ENCODE measurements around the gene HNF4A. TPM values are rescaled to one million over a fixed set of nuclear protein-coding genes. Genes with fewer than 3 reads are reported as not detected.

Gene HNF4A
- total and polyA plus RNA-seq, 2 of the 13 experiments (the other 11 are each of a cell fraction or from before 2014, with no cell fraction given): 80.9 to 169 TPM

GRCh38 chr20:44442298-44443070, 87.0 kb downstream of the HNF4A start (continued):
- TF ChIP-seq ATF7-NPFF (CRISPR knock-in tag; IDR thresholded peaks at IDR 0.05; ENCODE audit: low read depth) (0 out of 2 replicates have a peak, but pooled peaks have one; percentile 38), TGIF2 (CRISPR knock-in tag; IDR thresholded peaks at IDR 0.05) (0 out of 2 replicates have a peak, but pooled peaks have one; percentile 29), ZFP90 (CRISPR knock-in tag; IDR thresholded peaks at IDR 0.05; ENCODE audit: borderline replicate concordance) (peak; percentile 80), MYNN (CRISPR knock-in tag; IDR thresholded peaks at IDR 0.05; ENCODE audit: low read depth) (no peak), ZNF713 (CRISPR knock-in tag; IDR thresholded peaks at IDR 0.05) (no peak), KLF9 (CRISPR knock-in tag; IDR thresholded peaks at IDR 0.05; ENCODE audit: low read depth) (no peak), ZNF558 (CRISPR knock-in tag; IDR thresholded peaks at IDR 0.05; ENCODE audit: borderline replicate concordance) (no peak), ZNF709 (CRISPR knock-in tag; IDR thresholded peaks at IDR 0.05) (no peak), ETV6 (CRISPR knock-in tag; conservative IDR thresholded peaks at IDR 0.05) (0 out of 2 replicates have a peak, but pooled peaks have one; percentile 21), NFKB2 (CRISPR knock-in tag; IDR thresholded peaks at IDR 0.05; ENCODE audit: borderline replicate concordance) (0 out of 2 replicates have a peak, but pooled peaks have one; percentile 57), TP53 (CRISPR knock-in tag; conservative IDR thresholded peaks at IDR 0.05) (0 out of 2 replicates have a peak, but pooled peaks have one; percentile 18), ELF1 (CRISPR knock-in tag; IDR thresholded peaks at IDR 0.05) (no peak), CREB3 (CRISPR knock-in tag; IDR thresholded peaks at IDR 0.05) (no peak), YEATS4 (CRISPR knock-in tag; IDR thresholded peaks at IDR 0.05; ENCODE audit: borderline replicate concordance) (peak; percentile 45; the same call in 1 of the 2 replicates), ZNF331 (CRISPR knock-in tag; IDR thresholded peaks at IDR 0.05) (peak; percentile 49; the same call in 1 of the 2 replicates), SNAPC2 (CRISPR knock-in tag; IDR thresholded peaks at IDR 0.05) (no peak), MIXL1 (CRISPR knock-in tag; IDR thresholded peaks at IDR 0.05) (no peak), SNAI1 (CRISPR knock-in tag; IDR thresholded peaks at IDR 0.05; ENCODE audit: borderline replicate concordance) (no peak), FOXK2 (IDR thresholded peaks at IDR 0.05) (no peak), ZNF12 (CRISPR knock-in tag; IDR thresholded peaks at IDR 0.05) (no peak), RNF219 (CRISPR knock-in tag; IDR thresholded peaks at IDR 0.05) (no peak), PATZ1 (CRISPR knock-in tag; IDR thresholded peaks at IDR 0.05) (peak; percentile 33; the same call in 1 of the 2 replicates), ZNF18 (CRISPR knock-in tag; IDR thresholded peaks at IDR 0.05; ENCODE audit: insufficient replicate concordance) (no peak), ZNF121 (CRISPR knock-in tag; IDR thresholded peaks at IDR 0.05) (no peak), ZNF75D (CRISPR knock-in tag; IDR thresholded peaks at IDR 0.05; ENCODE audit: borderline replicate concordance) (no peak)
